HG03342 (cell line): Measurements from ENCODE around the gene ITK.
A peak's percentile ranks its signal among the peaks of the same experiment; 100 is the strongest.

Source experiments
- ATAC-seq: cut with Tn5 transposase; IDR thresholded peaks from one replicate; pipeline ENCODE4 v1.9.1; 2021; ENCODE audit warnings: mild to moderate bottlenecking, moderate library complexity; ENCODE audit not compliant: unreplicated experiment

The ITK gene

GRCh38 chr5:157180374-157181264 lies at the start of gene ITK:
Gene ITK, plus strand, starts transcription at chr5:157180840. Its CDS starts 138 bp downstream, at chr5:157180978.
- no peak for ATAC-seq

GRCh38 chr5:157130925-157131324 lies 49.7 kb upstream of the ITK start:
- ATAC-seq: no peak

- ATAC-seq: no peak
These were observed 48.4 kb upstream of the ITK start for GRCh38 chr5:157132281-157132612.

- ATAC-seq: no peak
These were observed 42.9 kb upstream of the ITK start for GRCh38 chr5:157137691-157138090.

- peak; percentile 100 for ATAC-seq
These were observed 38.1 kb upstream of the ITK start, which contains the start of gene MED7 for GRCh38 chr5:157142317-157143126. Gene MED7, minus strand, starts transcription at chr5:157142865. Its CDS starts 3,434 bp downstream, at chr5:157139431.

- ATAC-seq: peak; percentile 37
These were observed 37.3 kb upstream of the ITK start for GRCh38 chr5:157143127-157143971.

- ATAC-seq: peak; percentile 80
These were observed 31.7 kb upstream of the ITK start for GRCh38 chr5:157148734-157149615.

GRCh38 chr5:157150995-157151394 lies 29.6 kb upstream of the ITK start:
- ATAC-seq: no peak

GRCh38 chr5:157155297-157155696 lies 25.3 kb upstream of the ITK start:
- no peak for ATAC-seq

GRCh38 chr5:157157293-157157891 lies 23.2 kb upstream of the ITK start:
- ATAC-seq: no peak

GRCh38 chr5:157159209-157159751 lies 21.4 kb upstream of the ITK start:
- no peak for ATAC-seq

GRCh38 chr5:157160001-157160400 lies 20.6 kb upstream of the ITK start:
- ATAC-seq: no peak

- ATAC-seq: no peak
These were observed 18.6 kb upstream of the ITK start for GRCh38 chr5:157161996-157162395.

- no peak for ATAC-seq
These were observed 17.6 kb upstream of the ITK start for GRCh38 chr5:157162919-157163510.

- ATAC-seq: no peak
These were observed 16.1 kb upstream of the ITK start for GRCh38 chr5:157164521-157164920.

GRCh38 chr5:157165261-157165660 lies 15.4 kb upstream of the ITK start:
- ATAC-seq: no peak

- no peak for ATAC-seq
These were observed 15.0 kb upstream of the ITK start for GRCh38 chr5:157165668-157166067.

- ATAC-seq: no peak
These were observed 14.1 kb upstream of the ITK start, which contains the start of gene GARIN3 for GRCh38 chr5:157166214-157167213. Gene GARIN3, minus strand, starts transcription at chr5:157166264. Its CDS starts 96 bp downstream, at chr5:157166168.
